ENCODE measurements around the gene AQP9.

AQP9 gene

DNA sequence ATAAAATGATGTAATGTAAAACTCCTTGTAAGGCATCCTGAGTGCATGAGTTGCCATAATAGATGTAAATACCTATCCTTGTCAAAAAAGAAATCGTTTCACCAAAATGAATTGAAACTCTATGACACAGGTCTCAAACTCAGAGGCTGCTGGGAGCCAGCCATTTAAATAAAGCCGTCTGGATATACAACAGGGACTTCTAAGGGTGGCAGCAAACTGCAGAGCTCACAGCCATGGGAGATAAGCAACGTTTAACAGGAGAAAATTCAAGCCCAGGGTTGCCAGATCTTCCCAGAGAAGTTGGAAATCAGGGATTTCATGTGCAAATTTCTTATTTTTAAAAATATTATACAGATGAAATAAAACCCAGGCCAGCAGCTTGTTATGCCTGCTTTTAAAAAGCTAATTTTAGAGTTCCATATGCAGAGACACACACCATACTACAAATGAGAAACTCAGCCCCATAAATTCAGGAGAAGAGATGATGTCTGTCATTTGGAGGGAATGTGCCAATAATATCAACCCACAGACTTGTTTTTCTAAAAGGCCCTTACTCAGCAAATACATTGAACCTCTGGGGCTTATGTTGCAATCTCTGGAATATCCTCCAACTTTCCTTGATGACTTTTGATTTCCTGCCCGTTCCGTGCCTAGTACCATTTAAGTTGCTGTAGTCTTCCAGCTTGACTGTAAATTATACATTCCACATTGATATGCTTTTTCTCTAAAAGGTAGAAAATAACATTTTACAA lies 75.6 kb downstream of the AQP9 start:
- FAIRE-seq = no peak
- no peak for DNase-seq (ENCODE audit: insufficient read length, low spot score)

DNA sequence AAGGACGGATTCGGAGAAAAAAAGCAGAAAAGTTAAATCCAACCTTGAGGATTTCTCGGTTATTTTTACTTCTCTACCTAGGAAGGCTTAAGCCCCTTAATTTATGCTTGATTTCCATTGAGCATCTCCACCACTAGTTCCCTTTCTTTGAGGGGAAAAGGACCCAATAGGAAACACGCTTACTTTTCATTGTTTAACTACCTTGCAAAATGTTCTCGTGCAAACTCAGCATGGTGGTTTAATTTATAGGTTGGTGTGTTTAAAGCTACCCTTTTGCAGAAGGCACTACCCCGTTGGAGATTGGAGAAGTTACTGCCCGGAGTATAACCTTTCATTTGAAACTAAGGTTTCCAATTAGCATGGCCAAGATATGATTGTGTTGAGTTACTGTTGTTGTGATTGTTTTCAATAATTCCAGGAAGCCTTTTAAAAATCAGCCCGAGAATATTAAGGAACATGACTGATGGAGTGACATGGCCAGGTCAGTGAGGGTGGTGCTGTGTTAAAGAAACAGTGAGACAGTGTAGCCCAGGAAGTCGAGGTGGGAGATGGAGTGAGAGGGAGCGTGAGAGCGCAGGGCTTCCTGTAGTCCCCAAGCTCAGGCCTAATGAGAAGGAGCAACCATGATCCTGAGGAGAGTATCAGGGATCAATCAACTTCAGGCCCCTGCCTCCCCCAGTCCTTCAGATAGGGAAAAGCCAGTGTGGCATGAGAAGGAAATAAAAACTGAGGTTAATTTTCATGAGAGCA lies 76.6 kb downstream of the AQP9 start:
- FAIRE-seq = no peak
- TF ChIP-seq, protein P1, sequence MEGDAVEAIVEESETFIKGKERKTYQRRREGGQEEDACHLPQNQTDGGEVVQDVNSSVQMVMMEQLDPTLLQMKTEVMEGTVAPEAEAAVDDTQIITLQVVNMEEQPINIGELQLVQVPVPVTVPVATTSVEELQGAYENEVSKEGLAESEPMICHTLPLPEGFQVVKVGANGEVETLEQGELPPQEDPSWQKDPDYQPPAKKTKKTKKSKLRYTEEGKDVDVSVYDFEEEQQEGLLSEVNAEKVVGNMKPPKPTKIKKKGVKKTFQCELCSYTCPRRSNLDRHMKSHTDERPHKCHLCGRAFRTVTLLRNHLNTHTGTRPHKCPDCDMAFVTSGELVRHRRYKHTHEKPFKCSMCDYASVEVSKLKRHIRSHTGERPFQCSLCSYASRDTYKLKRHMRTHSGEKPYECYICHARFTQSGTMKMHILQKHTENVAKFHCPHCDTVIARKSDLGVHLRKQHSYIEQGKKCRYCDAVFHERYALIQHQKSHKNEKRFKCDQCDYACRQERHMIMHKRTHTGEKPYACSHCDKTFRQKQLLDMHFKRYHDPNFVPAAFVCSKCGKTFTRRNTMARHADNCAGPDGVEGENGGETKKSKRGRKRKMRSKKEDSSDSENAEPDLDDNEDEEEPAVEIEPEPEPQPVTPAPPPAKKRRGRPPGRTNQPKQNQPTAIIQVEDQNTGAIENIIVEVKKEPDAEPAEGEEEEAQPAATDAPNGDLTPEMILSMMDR (IDR thresholded peaks at IDR 0.05; ENCODE audit: insufficient read depth, missing control alignments) = no peak
- DNase-seq (ENCODE audit: insufficient read length, low spot score) = no peak

More for the DNA sequence above, 75.6 kb downstream of the AQP9 start:
- TF ChIP-seq, protein P1 (IDR thresholded peaks at IDR 0.05; ENCODE audit: insufficient read depth, missing control alignments) = no peak

DNA sequence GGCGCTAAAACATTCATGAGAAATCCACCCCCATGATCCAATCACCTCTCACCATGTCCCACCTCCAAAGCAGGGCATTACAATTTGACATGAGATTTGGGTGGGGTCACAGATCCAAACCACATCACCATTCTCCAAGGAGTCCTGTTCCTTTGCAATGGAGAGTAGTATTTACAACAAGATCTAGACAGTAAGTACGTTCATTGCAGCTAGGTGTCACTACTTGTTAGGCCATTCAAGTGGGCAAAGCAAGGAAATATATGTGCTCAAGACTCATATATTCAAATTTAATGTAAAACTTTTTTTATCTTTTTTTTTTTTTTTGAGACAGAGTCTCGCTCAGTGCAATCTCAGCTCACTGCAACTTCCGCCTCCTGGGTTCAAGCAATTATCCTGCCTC lies 79.3 kb downstream of the AQP9 start:
- FAIRE-seq = no peak
- TF ChIP-seq, protein P1 (IDR thresholded peaks at IDR 0.05; ENCODE audit: insufficient read depth, missing control alignments) = peak; percentile 3
- DNase-seq (ENCODE audit: insufficient read length, low spot score) = no peak

DNA sequence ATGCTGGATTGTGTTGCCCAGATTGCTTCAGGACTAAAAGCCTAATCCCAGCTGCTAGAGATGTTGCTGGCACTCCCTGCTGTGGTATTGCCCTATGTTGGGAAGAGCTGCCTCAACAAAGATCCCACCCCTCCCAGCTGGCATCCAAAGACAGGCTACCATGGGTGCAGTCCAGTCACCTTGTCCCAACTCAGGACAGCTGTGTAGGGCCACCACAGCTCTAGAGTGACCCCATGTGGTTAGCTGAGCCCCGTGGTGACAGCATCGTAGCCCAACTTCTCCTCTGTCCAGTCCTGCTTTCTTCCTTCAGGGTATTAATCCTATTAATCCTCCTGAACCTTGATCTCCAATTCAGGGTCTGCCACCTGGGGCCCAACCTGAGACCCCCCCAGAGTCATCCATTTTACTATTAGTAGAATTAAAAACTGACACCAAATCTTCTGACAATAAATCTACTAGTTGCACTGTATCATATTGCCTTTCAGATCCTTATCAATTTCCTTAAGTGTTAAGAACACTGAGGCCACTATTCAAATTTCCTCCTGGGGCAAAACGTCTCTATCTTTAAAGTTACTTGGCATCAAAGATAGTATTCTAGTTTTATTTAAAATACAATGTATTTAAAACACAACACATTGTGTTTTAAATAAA lies 83.5 kb downstream of the AQP9 start:
- DNase-seq (ENCODE audit: insufficient read length, low spot score) (no peak), FAIRE-seq (no peak)
- TF ChIP-seq, protein P1 (IDR thresholded peaks at IDR 0.05; ENCODE audit: insufficient read depth, missing control alignments) = peak; percentile 30

DNA sequence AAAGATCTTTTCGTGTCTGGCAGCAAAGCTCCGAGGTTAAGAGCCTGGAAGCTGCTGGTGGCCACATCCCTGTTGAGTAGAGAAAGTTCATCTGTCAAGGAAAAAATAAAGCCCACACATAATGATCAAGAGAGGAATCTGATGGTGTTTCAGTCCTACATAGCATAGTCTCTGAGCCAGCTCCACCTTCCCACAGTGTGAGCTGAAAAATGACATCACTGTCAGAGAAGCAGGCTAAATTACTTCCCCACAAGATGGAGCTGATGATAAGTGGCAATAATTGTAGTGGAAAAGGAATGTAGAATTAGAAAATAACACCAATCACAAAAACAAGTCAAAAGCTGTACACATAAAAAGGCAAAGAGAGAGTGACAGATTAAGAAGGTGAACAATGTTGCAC lies 84.5 kb downstream of the AQP9 start:
- TF ChIP-seq, protein P1 (IDR thresholded peaks at IDR 0.05; ENCODE audit: insufficient read depth, missing control alignments) = no peak
- no peak for DNase-seq (ENCODE audit: insufficient read length, low spot score)
- FAIRE-seq = no peak

DNA sequence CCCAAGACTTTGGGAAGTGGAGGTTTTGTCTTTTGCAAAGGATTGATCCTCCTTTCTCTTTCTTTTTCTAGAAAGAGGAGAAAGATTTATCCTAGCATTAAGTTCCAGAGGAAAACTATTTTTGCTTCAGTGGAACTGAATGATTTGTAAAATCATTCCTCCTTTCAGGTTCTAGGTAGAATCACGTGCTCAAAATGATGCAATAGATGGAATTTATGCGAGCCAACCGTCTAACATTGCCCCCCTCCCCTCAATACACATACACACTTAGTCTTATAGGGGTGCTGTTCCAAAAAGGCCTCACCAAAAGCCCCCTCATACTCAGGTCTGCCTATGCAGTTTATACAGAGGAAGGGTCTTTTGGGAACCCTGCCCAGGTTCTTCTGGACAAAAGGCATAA lies 85.3 kb downstream of the AQP9 start:
- FAIRE-seq = no peak
- TF ChIP-seq, protein P1 (IDR thresholded peaks at IDR 0.05; ENCODE audit: insufficient read depth, missing control alignments) = no peak
- DNase-seq (ENCODE audit: insufficient read length, low spot score) = no peak
